Fibroblast of villous mesenchyme (primary cell): Measurements from ENCODE around the gene GDF11. TPM values are rescaled to one million over a fixed set of nuclear protein-coding genes. Genes with fewer than 3 reads are reported as not detected.
A peak's percentile ranks its signal among the peaks of the same experiment; 100 is the strongest.

ENCODE experiments used
- DNase-seq: peaks from one replicate; pipeline ENCODE4 v3.0.0-alpha.2; 2010; ENCODE audit warnings: low read depth
- H3K4me3 ChIP-seq: 2 replicates; pipeline ENCODE4 v1.5.1; 2011; ENCODE audit warnings: low read depth, mild to moderate bottlenecking, low read length
- total RNA-seq: library from RNA; depleted of rRNA; stranded (reverse); fragments of >200 nt; gene quantifications from 2 replicates; pipeline ENCODE4 v1.2.3, GENCODE V29; 2012
- TF ChIP-seq, protein P1 (sequence below): IDR thresholded peaks from 2 replicates; pipeline ENCODE4 v1.5.1; 2012; ENCODE audit warnings: low read depth, mild to moderate bottlenecking, low read length; ENCODE audit not compliant: insufficient read depth

GDF11 gene
- total RNA-seq, 1 donor, result 6.5 TPM

DNA sequence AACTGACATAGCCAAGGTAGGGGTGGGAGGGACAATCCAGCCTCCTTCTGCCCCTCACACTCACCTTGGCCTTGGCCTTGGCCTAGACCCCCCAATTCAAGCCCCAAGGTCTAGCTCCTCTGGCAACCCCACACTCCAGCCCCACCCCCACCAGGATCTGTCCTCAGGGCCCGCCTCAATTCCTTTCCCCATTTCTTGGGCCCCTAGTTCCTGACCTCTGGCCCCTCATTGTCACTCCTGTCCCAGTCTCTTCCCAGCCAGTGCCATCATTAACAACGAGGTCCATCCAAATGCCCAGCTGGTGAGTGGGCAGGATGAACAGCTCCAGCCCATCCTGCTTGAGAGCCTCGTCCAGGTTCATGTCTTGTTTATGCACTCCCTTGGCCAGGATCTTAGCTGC lies 6.8 kb upstream of the GDF11 start:
- no peak overlapping the region for H3K4me3 ChIP-seq
- DNase-seq, result no peak
- TF ChIP-seq, protein P1, sequence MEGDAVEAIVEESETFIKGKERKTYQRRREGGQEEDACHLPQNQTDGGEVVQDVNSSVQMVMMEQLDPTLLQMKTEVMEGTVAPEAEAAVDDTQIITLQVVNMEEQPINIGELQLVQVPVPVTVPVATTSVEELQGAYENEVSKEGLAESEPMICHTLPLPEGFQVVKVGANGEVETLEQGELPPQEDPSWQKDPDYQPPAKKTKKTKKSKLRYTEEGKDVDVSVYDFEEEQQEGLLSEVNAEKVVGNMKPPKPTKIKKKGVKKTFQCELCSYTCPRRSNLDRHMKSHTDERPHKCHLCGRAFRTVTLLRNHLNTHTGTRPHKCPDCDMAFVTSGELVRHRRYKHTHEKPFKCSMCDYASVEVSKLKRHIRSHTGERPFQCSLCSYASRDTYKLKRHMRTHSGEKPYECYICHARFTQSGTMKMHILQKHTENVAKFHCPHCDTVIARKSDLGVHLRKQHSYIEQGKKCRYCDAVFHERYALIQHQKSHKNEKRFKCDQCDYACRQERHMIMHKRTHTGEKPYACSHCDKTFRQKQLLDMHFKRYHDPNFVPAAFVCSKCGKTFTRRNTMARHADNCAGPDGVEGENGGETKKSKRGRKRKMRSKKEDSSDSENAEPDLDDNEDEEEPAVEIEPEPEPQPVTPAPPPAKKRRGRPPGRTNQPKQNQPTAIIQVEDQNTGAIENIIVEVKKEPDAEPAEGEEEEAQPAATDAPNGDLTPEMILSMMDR, result no peak

DNA sequence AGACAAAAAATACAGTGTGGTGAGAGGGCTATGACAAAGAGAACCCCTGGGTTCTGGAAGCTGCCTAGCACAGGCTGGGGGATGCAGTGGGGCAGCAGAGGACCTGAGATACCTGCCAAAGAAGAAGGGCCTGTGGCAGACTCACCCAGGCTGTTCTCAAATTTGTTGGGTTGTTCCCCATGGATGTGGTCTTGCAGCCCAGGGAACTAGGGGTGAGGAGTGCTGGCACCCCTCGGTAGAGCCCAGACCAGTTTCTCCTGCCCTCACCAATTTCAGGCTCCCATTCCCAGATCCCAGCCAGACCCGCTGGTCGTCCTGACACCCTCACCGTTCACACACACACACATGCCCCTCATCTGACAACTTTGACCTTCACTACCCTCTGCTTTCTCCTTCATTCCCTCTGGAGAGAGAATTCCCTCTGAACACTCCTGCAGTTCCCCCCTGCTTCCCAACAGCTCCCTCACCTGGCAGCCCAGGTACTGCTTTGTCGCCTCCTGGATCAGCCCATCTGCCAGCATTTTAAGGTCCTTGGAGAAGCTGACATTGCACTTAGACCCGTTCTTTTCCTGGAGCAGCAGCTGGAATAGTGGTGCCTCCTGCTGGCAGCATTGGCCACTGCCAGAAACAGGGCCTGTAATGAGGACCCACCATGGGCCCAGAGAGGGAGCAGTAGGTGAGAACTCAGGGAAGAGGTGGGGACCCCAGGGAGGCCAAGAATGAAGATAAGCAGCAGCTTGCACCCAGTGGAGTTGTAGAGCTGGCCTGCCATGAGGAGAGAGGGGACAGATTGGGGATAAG lies 5.9 kb upstream of the GDF11 start:
- no peak overlapping the region for H3K4me3 ChIP-seq
- peak; percentile 69 for DNase-seq
- TF ChIP-seq, protein P1, result peak; percentile 91

DNA sequence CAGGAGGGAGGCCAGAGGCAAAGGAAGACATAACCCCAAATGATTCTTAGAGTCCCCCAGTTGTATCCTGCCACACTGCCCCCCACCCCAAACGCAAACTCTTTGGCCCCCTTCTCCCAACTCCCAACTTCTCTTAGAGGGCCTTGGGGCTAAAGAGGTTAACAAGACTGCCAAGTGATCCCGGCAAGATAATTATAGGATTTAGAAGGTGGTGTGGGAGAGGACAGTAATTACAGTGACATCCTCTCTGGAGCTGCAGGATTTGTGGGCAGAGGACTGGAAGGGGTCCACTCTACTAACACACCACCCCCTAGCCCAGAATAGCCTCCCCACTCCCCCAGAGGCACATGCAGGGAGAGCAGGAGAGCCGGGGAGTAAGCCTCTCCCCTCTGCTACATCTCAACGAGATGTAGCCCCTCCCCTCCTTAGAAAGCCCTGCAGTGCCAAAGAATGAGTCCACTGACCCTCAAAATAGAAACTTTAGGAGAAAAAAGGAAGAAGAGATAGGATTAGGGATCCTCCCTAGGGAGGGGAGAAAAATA lies 5.3 kb upstream of the GDF11 start:
- DNase-seq, result no peak
- peak overlapping the region; percentile 84 for H3K4me3 ChIP-seq
- TF ChIP-seq, protein P1, result no peak

DNA sequence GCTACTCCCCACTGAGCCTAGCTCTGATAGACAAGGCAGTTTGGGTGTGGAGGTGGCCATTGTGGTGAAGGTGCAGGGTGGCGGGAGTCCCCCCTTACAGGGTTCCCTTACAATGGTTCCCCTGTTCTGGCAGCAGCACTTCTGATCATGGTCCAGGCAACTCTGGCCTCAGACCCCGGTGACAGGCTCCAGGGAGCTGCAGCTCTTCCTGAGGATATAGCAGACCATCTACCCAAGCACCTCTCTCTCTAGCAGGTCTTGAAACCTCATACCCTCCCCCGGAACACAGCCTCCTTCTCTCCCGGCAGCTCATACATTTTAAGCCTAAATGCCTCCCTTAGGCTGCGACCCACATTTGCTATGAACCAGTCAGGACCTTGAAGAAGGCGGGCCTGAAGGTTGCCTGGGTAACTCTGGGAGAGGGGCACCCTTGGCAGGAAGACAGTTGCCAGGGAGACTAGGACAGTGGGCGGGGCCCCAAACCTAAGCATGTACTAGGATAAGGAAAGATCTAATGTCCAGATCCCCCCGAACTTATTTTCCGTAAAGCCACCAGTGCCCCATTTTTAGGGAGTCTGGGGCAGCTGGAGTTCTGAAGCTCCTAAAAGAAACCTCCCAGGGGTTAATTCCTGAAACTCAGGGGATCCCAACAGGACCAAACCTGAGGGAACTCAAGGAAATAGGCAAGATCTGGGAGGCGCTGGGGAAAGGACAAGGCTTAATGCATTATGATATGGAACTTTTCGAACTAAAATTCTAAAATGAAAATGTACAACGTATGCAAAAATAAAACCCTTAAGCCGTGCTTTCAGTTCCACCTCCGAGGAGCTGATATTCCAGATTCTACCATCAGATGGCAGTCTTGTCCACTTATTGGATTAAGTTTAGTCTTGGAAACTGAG lies 4.5 kb upstream of the GDF11 start:
- peak overlapping the region; percentile 84 for H3K4me3 ChIP-seq
- peak; percentile 90 for DNase-seq
- TF ChIP-seq, protein P1, result peak; percentile 79

DNA sequence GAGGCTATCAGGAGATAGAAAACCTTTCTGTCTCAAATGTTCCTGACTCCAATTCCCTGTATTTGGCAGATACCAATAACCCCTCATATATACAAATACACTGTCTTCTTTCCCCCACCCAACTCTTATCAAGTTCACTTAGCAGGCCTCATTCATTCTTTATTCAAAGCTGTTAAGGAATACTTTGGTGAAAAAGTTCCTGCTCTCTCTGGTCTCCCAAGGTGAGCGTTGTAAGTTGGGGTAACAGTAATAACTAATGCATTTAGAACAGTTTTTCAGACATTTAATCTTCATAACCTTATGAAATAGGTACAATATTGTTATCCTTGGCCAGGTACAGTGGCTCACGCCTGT lies 3.9 kb upstream of the GDF11 start:
- DNase-seq, result no peak
- no peak overlapping the region for H3K4me3 ChIP-seq
- TF ChIP-seq, protein P1, result no peak

DNA sequence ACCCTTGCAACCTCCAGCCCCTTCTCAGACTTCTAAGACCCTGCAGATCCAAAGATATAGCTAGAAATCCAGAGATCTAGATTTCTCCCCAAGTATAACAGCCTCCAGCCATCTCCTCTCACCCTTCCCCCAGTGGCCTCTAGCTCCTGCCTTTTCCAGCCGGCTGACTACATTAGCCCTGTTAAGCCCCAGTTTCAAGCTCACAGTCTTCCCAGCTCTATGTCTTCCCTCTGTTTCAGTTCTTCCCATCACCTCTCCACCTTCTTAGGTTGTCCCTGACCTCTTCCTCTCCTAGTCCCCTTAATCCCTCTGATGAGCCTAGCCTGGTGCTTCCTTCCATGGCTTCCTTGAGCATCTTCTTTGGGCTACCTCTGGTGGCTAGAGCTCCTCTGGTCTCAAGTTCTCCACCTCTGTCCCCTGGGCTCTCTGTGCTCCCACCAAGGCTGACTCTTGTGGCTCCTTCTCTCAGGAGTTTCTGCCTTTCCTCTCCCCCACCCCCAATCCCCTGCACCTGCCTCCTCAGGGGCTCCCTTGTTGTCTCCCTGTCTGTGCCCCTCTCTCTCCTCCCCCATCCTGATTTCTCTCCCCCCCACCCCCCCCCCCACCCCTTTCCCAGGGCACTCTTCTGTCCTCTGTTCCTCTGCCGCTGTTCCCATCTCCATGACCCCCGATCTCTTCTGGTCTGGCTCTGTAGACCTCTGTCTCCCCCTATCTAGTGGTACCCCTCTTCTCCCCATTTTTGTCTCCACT lies 816 bp upstream of the GDF11 start:
- TF ChIP-seq, protein P1, result no peak
- DNase-seq, result no peak
- H3K4me3 ChIP-seq, result peak overlapping the region; percentile 65
